ENCODE results near the gene RDM1.
"Not testable (repeated sequence)": the region's sequence is repeated elsewhere in the genome, so short reads cannot be mapped to it uniquely, and the experiment has no call there.

RDM1 gene

GRCh38 chr17:35906191-35906925, 24.2 kb downstream of the RDM1 start:
- DNase-seq (ENCODE audit: low spot score) = no peak
- no peak for TF ChIP-seq CTCF (IDR thresholded peaks at IDR 0.05; ENCODE audit: extremely low read depth, missing control alignments)

- no peak for DNase-seq (ENCODE audit: low spot score)
Observed at GRCh38 chr17:35903451-35903850, 27.1 kb downstream of the RDM1 start.

GRCh38 chr17:35901631-35902175, 28.9 kb downstream of the RDM1 start:
- no peak for DNase-seq (ENCODE audit: low spot score)
- no peak for TF ChIP-seq CTCF (IDR thresholded peaks at IDR 0.05; ENCODE audit: extremely low read depth, missing control alignments)

More at GRCh38 chr17:35903451-35903850, 27.1 kb downstream of the RDM1 start:
- no peak for TF ChIP-seq CTCF (IDR thresholded peaks at IDR 0.05; ENCODE audit: extremely low read depth, missing control alignments)

GRCh38 chr17:35900708-35901480, 29.7 kb downstream of the RDM1 start:
- DNase-seq (ENCODE audit: low spot score) = no peak
- TF ChIP-seq CTCF (IDR thresholded peaks at IDR 0.05; ENCODE audit: extremely low read depth, missing control alignments) = no peak

- TF ChIP-seq CTCF (IDR thresholded peaks at IDR 0.05; ENCODE audit: extremely low read depth, missing control alignments) = no peak
- DNase-seq (ENCODE audit: low spot score) = no peak
Observed at GRCh38 chr17:35900280-35900679, 30.3 kb downstream of the RDM1 start.

GRCh38 chr17:35898283-35899070, 32.1 kb downstream of the RDM1 start:
- DNase-seq (ENCODE audit: low spot score) = no peak

GRCh38 chr17:35897772-35898171, 32.8 kb downstream of the RDM1 start:
- not testable (repeated sequence) for DNase-seq (ENCODE audit: low spot score)

More at GRCh38 chr17:35898283-35899070, 32.1 kb downstream of the RDM1 start:
- TF ChIP-seq CTCF (IDR thresholded peaks at IDR 0.05; ENCODE audit: extremely low read depth, missing control alignments) = no peak
